Right lobe of liver (tissue), 4 donors: ENCODE results near the gene RUFY2.

Source experiments
- POLR2A ChIP-seq: fragments of 450-650 bp; IDR thresholded peaks from one replicate; pipeline ENCODE4 v1.6.1; 2017; ENCODE audit warnings: antibody characterized with exemption, mild to moderate bottlenecking
- TF ChIP-seq, protein P1 (sequence below), 4 donors: fragments of 200-600 bp in 3 of 4; fragments of 450-650 bp in 1 of 4; IDR thresholded peaks; one replicate each; pipeline versions ENCODE4 v1.5.1 to v1.8.0; 2016 to 2022; ENCODE audit warnings: antibody characterized with exemption in 4 of 4, mild to moderate bottlenecking in 2 of 4
- donor health status: DM: no; HTN: no; CAD: no.
- donor health status: DM: no; HTN: no; CAD: no.
- donor health status: DM: no; HTN: yes; CAD: no.

DNA sequence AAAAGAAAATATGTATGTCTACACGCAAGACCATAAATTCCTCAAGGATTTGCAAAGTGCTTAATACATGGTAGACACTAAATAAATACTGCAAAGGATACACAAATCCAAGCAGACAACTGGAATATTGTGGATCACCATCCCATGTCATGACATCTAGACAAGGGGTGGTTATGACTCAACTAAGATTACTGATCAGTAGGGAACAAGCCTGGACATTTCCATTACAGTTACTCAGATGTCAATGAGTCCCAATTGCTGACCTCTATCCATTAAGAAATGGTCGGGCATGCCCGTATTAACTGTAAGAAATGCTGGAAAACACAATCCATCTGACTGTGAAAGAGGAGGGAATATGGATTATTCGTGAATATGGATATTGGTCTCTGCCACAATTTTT is 27.6 kb upstream of the RUFY2 start:
- no peak for TF ChIP-seq POLR2A
- TF ChIP-seq, protein P1, sequence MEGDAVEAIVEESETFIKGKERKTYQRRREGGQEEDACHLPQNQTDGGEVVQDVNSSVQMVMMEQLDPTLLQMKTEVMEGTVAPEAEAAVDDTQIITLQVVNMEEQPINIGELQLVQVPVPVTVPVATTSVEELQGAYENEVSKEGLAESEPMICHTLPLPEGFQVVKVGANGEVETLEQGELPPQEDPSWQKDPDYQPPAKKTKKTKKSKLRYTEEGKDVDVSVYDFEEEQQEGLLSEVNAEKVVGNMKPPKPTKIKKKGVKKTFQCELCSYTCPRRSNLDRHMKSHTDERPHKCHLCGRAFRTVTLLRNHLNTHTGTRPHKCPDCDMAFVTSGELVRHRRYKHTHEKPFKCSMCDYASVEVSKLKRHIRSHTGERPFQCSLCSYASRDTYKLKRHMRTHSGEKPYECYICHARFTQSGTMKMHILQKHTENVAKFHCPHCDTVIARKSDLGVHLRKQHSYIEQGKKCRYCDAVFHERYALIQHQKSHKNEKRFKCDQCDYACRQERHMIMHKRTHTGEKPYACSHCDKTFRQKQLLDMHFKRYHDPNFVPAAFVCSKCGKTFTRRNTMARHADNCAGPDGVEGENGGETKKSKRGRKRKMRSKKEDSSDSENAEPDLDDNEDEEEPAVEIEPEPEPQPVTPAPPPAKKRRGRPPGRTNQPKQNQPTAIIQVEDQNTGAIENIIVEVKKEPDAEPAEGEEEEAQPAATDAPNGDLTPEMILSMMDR (IDR thresholded peaks at IDR 0.05): no peak
